ENCODE measurements around the gene AEN. TPM values are rescaled to one million over a fixed set of nuclear protein-coding genes. Genes with fewer than 3 reads are reported as not detected.

Gene AEN
- total and polyA plus RNA-seq, 8 donors: 3.2 to 20.7 (median 5.0) TPM

- TF ChIP-seq, protein P1, sequence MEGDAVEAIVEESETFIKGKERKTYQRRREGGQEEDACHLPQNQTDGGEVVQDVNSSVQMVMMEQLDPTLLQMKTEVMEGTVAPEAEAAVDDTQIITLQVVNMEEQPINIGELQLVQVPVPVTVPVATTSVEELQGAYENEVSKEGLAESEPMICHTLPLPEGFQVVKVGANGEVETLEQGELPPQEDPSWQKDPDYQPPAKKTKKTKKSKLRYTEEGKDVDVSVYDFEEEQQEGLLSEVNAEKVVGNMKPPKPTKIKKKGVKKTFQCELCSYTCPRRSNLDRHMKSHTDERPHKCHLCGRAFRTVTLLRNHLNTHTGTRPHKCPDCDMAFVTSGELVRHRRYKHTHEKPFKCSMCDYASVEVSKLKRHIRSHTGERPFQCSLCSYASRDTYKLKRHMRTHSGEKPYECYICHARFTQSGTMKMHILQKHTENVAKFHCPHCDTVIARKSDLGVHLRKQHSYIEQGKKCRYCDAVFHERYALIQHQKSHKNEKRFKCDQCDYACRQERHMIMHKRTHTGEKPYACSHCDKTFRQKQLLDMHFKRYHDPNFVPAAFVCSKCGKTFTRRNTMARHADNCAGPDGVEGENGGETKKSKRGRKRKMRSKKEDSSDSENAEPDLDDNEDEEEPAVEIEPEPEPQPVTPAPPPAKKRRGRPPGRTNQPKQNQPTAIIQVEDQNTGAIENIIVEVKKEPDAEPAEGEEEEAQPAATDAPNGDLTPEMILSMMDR (IDR thresholded peaks at IDR 0.05): no peak
- ATAC-seq: no peak
Measured at GRCh38 chr15:88607951-88608350, 13.2 kb upstream of the AEN start.

DNA sequence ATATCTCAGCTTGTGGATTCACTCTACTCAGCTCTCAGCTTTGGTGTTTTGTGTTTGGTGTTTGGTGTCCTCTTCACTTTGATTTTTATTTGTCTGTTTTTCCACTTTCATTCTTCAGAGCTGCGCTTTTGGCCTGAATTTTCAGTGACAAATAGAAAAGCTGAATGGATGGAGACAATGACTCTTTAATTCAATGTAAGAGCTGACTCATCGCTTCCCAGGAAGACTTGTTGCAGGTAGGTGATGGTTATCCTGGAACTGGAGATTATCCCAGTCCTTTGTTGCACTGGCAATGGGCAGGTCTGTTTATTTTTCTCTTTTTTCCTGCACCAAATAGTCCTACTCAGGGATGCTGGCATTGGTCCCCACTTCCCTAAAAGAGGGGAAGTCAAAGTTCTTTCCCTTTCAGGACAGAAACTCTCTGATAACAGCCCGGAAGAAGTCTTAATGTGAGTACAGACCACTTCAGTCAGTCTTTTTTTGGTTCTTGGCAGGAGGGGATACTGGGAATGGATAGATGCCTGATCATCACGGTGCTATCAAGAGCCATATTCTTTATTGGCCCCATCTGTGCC, 12.4 kb upstream of the AEN start:
- Histone ChIP-seq H3K27ac (no peak overlapping the region), H3K27me3 (peaks cover 37 to 60% of the 10 kb centered on the region in 2 donors), H3K9me3 (no peaks in the 10 kb centered on the region), H3K36me3 (no peaks in the 10 kb centered on the region), H3K4me1 (no peaks in the 10 kb centered on the region), H3K4me3 (no peak overlapping the region)
- TF ChIP-seq, protein P1 (IDR thresholded peaks at IDR 0.05): no peak
- intact Hi-C loops (cut with DNase I): no loop called here
- ATAC-seq (no peak), DNase-seq (no peak)

More at GRCh38 chr15:88607951-88608350, 13.2 kb upstream of the AEN start:
- Histone ChIP-seq H3K4me1 (no peaks in the 10 kb centered on the region), H3K9me3 (no peaks in the 10 kb centered on the region), H3K4me3 (no peak overlapping the region), H3K27me3 (peaks cover 44 to 68% of the 10 kb centered on the region in 2 donors), H3K36me3 (no peaks in the 10 kb centered on the region), H3K27ac (no peak overlapping the region)
- intact Hi-C loops (cut with DNase I): no loop called here
- DNase-seq: no peak

GRCh38 chr15:88609344-88610090, 11.6 kb upstream of the AEN start:
- TF ChIP-seq, protein P1 (IDR thresholded peaks at IDR 0.05): no peak
- H3K4me3 ChIP-seq: no peak overlapping the region
- H3K9me3 ChIP-seq: no peaks in the 10 kb centered on the region
- H3K27ac ChIP-seq: no peak overlapping the region
- no peaks in the 10 kb centered on the region for H3K4me1 ChIP-seq
- ATAC-seq: no peak
- intact Hi-C loops (cut with DNase I): no loop called here
- DNase-seq: no peak
- H3K27me3 ChIP-seq: peaks cover 29 to 52% of the 10 kb centered on the region in 2 donors
- no peaks in the 10 kb centered on the region for H3K36me3 ChIP-seq

DNA sequence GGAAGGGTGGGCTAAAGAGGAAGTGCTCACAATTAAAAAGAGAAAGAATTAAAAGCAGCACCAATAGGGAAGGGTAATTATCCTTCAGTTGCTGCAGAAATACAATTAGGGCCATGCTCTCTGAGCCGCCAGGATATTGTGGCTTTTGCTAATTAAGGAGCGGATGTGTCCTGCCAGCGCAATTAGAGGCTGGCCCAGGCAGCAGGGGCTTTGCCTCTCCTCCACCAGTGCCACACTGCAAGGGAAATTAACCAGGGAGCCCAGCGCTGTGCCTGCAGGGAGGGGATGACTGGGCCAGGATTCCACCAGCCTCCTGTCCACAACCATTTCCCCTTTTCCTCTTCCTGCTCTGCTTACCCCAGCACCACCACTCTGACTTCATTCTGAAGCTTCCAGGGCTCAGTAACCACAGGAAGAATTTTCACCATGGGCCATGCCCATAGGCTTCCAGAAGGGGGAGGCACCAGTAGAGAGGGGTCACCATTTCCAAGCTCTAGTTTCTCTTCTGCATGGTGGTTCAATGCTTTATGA, 10.4 kb upstream of the AEN start:
- TF ChIP-seq, protein P1 (IDR thresholded peaks at IDR 0.05): no peak
- ATAC-seq (no peak), DNase-seq (no peak)
- Histone ChIP-seq H3K4me1 (no peaks in the 10 kb centered on the region), H3K27me3 (peaks cover 16 to 46% of the 10 kb centered on the region in 2 donors), H3K9me3 (no peaks in the 10 kb centered on the region), H3K4me3 (no peak overlapping the region), H3K36me3 (no peaks in the 10 kb centered on the region), H3K27ac (no peak overlapping the region)
- intact Hi-C loops (cut with DNase I): no loop called here

DNA sequence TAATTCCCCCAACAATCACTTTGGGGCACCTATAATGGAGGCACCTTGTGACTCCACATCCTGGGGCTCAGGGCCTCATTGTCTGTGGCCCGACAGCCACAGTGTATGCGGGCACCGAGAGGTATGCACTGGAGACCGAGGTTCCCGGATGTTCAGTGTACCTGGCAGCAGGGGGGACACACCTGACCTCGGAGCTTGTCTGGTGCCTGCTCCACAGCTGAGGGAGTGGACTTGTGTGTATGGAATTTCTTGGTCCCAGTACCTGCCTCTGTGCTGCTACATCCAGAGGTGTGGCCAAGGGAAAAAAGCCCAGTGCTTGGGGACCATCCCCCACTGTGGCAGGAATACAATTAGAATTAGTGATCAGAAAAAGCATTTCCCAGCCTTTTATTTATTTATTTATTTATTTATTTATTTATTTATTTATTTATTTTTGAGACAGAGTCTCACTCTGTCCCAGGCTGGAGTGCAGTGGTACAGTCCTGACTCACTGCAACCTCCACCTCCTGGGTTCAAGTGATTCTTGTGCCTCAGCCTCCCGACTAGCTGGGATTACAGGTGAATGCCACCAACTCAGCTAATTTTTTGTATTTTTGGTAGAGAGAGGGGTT, 8.8 kb upstream of the AEN start:
- no peak overlapping the region for H3K4me3 ChIP-seq
- DNase-seq (no peak), ATAC-seq (no peak)
- H3K27ac ChIP-seq: no peak overlapping the region
- H3K27me3 ChIP-seq: peaks cover under 1 to 30% of the 10 kb centered on the region in 2 donors
- TF ChIP-seq, protein P1 (IDR thresholded peaks at IDR 0.05): no peak
- no peaks in the 10 kb centered on the region for H3K4me1 ChIP-seq
- intact Hi-C loops (cut with DNase I): no loop called here
- H3K9me3 ChIP-seq: no peaks in the 10 kb centered on the region
- H3K36me3 ChIP-seq: no peaks in the 10 kb centered on the region
